ENCODE data around the gene SEMA4G. TPM values are rescaled to one million over a fixed set of nuclear protein-coding genes. Genes with fewer than 3 reads are reported as not detected.

Gene SEMA4G
- total and polyA plus RNA-seq, 2 of the 13 experiments (the other 11 are each of a cell fraction or from before 2014, with no cell fraction given) = 46.2 to 207 TPM

DNA sequence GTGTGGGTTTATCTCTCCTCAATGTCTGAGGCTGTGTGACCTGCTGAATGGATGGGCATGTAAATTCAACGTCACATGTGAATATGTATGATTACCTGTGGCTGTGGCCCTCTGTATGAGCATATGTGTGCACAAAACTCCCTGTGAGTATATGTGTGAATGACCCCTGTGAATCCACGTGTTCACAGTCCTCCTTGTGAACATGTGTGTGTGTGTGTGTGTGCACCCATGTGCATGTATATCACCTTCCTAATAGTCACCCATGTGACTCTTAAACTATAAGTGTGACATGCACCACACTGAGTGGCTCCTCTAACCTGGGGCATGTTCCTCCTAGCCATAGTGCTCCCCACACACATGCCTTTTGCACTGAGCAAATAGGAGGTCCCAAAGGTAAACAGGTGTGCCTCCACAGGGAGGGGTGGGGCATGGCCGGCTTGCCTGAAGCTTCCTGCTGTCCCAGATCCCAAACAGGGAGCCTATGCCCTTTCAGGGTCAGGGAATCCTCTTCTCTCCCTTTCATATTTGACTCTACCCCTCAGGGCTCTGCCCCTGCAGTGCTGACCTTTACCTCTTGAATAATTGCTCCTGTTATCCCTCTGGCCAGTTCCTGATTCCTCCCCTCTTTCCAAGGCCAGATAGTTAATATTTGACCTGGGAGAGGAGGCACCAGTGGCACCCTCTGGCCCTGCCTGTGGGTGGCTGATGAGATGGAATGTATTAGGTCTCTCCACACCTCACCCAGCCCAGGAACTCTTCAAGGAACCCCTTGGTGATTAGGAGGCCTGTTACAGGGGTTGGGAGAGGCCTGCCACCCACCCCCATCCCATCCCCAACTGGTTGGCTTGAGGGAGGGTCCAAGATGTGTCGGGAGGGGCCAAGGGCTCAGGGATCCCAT is 1.9 kb downstream of the SEMA4G start (continued):
- TF ChIP-seq, protein P1, sequence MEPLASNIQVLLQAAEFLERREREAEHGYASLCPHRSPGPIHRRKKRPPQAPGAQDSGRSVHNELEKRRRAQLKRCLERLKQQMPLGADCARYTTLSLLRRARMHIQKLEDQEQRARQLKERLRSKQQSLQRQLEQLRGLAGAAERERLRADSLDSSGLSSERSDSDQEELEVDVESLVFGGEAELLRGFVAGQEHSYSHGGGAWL (CRISPR knock-in tag; IDR thresholded peaks at IDR 0.05) = peak; percentile 24; the same call in 1 of the 2 replicates
- no peak for TF ChIP-seq DNMT3B (CRISPR knock-in tag; conservative IDR thresholded peaks at IDR 0.05)
- TF ChIP-seq, protein P2, sequence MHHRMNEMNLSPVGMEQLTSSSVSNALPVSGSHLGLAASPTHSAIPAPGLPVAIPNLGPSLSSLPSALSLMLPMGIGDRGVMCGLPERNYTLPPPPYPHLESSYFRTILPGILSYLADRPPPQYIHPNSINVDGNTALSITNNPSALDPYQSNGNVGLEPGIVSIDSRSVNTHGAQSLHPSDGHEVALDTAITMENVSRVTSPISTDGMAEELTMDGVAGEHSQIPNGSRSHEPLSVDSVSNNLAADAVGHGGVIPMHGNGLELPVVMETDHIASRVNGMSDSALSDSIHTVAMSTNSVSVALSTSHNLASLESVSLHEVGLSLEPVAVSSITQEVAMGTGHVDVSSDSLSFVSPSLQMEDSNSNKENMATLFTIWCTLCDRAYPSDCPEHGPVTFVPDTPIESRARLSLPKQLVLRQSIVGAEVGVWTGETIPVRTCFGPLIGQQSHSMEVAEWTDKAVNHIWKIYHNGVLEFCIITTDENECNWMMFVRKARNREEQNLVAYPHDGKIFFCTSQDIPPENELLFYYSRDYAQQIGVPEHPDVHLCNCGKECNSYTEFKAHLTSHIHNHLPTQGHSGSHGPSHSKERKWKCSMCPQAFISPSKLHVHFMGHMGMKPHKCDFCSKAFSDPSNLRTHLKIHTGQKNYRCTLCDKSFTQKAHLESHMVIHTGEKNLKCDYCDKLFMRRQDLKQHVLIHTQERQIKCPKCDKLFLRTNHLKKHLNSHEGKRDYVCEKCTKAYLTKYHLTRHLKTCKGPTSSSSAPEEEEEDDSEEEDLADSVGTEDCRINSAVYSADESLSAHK (CRISPR knock-in tag; IDR thresholded peaks at IDR 0.05; ENCODE audit: borderline replicate concordance) = no peak
- peak; percentile 99 for TF ChIP-seq NR2F6 (IDR thresholded peaks at IDR 0.05)
- TF ChIP-seq NR2F6 (CRISPR knock-in tag; IDR thresholded peaks at IDR 0.05) = peak; percentile 98
- TF ChIP-seq KLF12 (CRISPR knock-in tag; IDR thresholded peaks at IDR 0.05; ENCODE audit: borderline replicate concordance) = peak; percentile 91; the same call in 1 of the 2 replicates
- TF ChIP-seq ATM (IDR thresholded peaks at IDR 0.05; ENCODE audit: borderline replicate concordance) = no peak
- TF ChIP-seq, protein P3, sequence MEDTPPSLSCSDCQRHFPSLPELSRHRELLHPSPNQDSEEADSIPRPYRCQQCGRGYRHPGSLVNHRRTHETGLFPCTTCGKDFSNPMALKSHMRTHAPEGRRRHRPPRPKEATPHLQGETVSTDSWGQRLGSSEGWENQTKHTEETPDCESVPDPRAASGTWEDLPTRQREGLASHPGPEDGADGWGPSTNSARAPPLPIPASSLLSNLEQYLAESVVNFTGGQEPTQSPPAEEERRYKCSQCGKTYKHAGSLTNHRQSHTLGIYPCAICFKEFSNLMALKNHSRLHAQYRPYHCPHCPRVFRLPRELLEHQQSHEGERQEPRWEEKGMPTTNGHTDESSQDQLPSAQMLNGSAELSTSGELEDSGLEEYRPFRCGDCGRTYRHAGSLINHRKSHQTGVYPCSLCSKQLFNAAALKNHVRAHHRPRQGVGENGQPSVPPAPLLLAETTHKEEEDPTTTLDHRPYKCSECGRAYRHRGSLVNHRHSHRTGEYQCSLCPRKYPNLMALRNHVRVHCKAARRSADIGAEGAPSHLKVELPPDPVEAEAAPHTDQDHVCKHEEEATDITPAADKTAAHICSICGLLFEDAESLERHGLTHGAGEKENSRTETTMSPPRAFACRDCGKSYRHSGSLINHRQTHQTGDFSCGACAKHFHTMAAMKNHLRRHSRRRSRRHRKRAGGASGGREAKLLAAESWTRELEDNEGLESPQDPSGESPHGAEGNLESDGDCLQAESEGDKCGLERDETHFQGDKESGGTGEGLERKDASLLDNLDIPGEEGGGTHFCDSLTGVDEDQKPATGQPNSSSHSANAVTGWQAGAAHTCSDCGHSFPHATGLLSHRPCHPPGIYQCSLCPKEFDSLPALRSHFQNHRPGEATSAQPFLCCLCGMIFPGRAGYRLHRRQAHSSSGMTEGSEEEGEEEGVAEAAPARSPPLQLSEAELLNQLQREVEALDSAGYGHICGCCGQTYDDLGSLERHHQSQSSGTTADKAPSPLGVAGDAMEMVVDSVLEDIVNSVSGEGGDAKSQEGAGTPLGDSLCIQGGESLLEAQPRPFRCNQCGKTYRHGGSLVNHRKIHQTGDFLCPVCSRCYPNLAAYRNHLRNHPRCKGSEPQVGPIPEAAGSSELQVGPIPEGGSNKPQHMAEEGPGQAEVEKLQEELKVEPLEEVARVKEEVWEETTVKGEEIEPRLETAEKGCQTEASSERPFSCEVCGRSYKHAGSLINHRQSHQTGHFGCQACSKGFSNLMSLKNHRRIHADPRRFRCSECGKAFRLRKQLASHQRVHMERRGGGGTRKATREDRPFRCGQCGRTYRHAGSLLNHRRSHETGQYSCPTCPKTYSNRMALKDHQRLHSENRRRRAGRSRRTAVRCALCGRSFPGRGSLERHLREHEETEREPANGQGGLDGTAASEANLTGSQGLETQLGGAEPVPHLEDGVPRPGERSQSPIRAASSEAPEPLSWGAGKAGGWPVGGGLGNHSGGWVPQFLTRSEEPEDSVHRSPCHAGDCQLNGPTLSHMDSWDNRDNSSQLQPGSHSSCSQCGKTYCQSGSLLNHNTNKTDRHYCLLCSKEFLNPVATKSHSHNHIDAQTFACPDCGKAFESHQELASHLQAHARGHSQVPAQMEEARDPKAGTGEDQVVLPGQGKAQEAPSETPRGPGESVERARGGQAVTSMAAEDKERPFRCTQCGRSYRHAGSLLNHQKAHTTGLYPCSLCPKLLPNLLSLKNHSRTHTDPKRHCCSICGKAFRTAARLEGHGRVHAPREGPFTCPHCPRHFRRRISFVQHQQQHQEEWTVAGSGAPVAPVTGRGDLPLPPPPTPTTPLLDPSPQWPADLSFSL (CRISPR knock-in tag; IDR thresholded peaks at IDR 0.05) = peak; percentile 43; the same call in 1 of the 2 replicates
- no peak for TF ChIP-seq FOXM1 (CRISPR knock-in tag; IDR thresholded peaks at IDR 0.05)
- TF ChIP-seq GTF2F1 (IDR thresholded peaks at IDR 0.05; ENCODE audit: low read length) = no peak
- no peak for TF ChIP-seq ZNF577 (CRISPR knock-in tag; IDR thresholded peaks at IDR 0.05; ENCODE audit: borderline replicate concordance, low read depth)
- no peak for TF ChIP-seq ZNF766 (CRISPR knock-in tag; IDR thresholded peaks at IDR 0.05; ENCODE audit: borderline replicate concordance)
- TF ChIP-seq, protein P4, sequence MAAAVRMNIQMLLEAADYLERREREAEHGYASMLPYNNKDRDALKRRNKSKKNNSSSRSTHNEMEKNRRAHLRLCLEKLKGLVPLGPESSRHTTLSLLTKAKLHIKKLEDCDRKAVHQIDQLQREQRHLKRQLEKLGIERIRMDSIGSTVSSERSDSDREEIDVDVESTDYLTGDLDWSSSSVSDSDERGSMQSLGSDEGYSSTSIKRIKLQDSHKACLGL (CRISPR knock-in tag; IDR thresholded peaks at IDR 0.05) = no peak
- peak; percentile 86; the same call in 1 of the 2 replicates for TF ChIP-seq FOXJ3 (CRISPR knock-in tag; IDR thresholded peaks at IDR 0.05; ENCODE audit: borderline replicate concordance)
- TF ChIP-seq CCDC6 (CRISPR knock-in tag; IDR thresholded peaks at IDR 0.05) = peak; percentile 95
- TF ChIP-seq ZNF354B (CRISPR knock-in tag; IDR thresholded peaks at IDR 0.05) = no peak
- 0 out of 2 replicates have a peak, but pooled peaks have one; percentile 24 for TF ChIP-seq ONECUT2 (CRISPR knock-in tag; IDR thresholded peaks at IDR 0.05)
- peak; percentile 66; the same call in 1 of the 2 replicates for TF ChIP-seq ZBTB7A (CRISPR knock-in tag; IDR thresholded peaks at IDR 0.05)
